ENCODE measurements around the gene SYT3. TPM values are rescaled to one million over a fixed set of nuclear protein-coding genes. Genes with fewer than 3 reads are reported as not detected.

The SYT3 gene
- total RNA-seq, 2 experiments from 2014 or later: 1.4 to 1.9 TPM

DNA sequence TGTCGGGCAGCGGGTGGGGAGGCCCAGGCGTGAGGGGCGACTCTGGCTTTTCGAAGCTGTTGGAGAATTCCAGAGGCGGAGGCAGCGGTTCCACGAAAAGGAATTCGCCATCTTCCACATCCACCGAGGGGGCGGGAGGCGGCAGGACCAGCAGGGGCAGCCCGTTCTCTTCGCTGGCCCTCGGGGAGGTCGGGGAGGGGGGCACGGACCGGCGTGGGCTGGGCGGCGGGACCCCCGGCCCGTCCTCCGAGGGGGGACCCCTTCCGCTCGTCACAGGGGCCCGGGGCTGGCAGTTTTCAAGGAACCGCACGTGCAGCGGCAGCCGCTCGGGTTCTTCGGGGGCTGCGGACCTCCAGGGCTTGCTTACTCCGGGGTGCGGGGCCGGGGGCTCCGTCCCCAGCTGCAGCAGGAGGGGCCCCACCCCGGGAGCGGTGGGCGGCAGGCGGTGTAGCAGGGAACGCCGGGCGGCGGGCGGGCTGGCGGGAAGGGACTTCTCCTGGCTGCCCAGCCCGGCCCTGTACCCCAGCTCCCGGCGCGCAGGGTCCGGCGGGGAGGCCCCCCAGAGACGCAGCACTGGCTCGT is 27.6 kb upstream of the SYT3 start:
- peaks cover 1% of the 10 kb centered on the region for H3K4me1 Mint-ChIP-seq
- H3K9me3 Mint-ChIP-seq: no peaks in the 10 kb centered on the region
- peaks cover 77% of the 10 kb centered on the region for H3K27me3 Mint-ChIP-seq
- H3K27ac Mint-ChIP-seq: no peak overlapping the region
- no peak overlapping the region for H3K4me3 Mint-ChIP-seq
- no peaks in the 10 kb centered on the region for H3K36me3 Mint-ChIP-seq
- DNase-seq: no peak

DNA sequence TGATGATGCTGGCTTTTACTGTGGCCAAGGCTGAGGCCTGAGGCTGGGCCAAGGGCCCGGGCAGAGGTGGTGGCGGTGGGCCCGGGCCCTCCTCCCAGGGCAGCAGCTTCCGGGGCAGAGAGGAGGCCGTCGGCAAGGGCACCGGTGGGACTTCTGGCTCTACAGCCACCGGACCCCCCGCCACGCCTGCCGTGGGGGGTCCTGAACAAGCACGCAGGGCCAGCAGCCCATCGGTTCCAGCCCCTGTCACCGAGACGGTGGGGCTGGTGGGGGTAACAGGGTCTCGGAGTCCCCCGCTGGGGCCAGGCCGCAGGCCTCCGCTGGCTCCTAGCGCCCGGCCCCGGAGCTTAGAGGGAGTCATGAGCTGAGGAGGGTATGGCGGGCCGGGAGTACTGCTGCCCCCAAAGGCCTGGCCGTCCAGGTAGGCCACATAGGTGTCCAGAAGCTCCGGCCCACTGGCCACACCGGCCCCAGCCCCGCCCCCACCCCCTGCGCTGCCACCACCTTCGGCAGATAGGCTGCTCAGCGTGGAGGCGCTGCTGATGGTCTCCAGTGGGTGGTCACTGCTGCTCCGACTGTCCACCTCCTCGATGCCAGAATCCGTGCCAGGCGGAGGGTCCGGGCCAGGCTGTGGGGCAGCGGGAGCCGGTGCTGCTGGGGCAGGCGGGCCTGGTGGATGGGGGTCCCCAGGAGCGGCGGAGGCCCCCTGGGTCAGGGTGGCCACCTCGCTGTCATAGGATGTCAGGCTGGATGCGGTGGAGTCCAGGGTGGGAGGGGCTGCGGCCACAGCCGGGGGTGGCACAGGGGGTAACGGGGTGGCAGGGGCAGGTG is 26.9 kb upstream of the SYT3 start:
- Mint-ChIP-seq H3K4me1 (peaks cover 1% of the 10 kb centered on the region), H3K27me3 (peaks cover 76% of the 10 kb centered on the region), H3K36me3 (no peaks in the 10 kb centered on the region), H3K9me3 (no peaks in the 10 kb centered on the region), H3K4me3 (no peak overlapping the region), H3K27ac (no peak overlapping the region)
- no peak for DNase-seq

DNA sequence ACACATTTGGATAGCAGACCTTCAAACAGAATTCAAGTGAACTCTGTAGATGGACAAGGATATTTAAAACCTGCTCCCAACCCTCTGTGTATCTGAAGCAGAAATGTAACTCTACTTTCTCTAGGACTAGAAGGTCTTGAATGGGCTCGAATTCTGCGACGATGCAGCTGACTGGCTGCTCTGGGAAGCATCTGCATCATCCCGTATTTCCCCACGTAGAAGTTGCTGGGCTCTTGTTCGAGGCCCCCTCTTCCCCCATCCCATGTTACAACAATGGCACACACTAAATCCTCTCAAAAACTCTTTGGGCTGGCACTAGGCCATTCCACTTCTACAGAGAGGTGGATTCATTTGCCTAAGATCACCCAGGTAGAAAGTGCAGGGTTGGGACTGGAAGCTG is 24.5 kb upstream of the SYT3 start:
- H3K27me3 Mint-ChIP-seq: peaks cover 68% of the 10 kb centered on the region
- no peak for DNase-seq
- H3K36me3 Mint-ChIP-seq: no peaks in the 10 kb centered on the region
- H3K9me3 Mint-ChIP-seq: no peaks in the 10 kb centered on the region
- no peak overlapping the region for H3K4me3 Mint-ChIP-seq
- peaks cover 2% of the 10 kb centered on the region for H3K4me1 Mint-ChIP-seq
- H3K27ac Mint-ChIP-seq: no peak overlapping the region

DNA sequence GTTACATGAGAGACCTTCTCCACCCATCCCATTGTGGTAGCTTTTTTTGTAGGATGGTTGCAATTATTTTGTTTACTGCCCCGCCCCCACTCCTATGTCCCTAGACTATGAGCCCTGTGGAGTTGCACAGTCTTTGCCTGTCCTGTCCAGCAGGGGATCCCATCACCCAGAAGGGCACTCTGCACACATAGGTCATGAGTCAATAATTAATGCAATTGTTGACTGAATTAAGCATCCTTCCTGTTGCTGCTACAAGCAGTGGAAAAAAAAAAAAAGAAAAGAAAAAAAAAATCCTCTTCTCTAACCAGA is 23.8 kb upstream of the SYT3 start:
- H3K27ac Mint-ChIP-seq: no peak overlapping the region
- H3K36me3 Mint-ChIP-seq: no peaks in the 10 kb centered on the region
- no peaks in the 10 kb centered on the region for H3K9me3 Mint-ChIP-seq
- H3K4me1 Mint-ChIP-seq: peaks cover 5% of the 10 kb centered on the region
- no peak for DNase-seq
- H3K27me3 Mint-ChIP-seq: peaks cover 66% of the 10 kb centered on the region
- H3K4me3 Mint-ChIP-seq: no peak overlapping the region

DNA sequence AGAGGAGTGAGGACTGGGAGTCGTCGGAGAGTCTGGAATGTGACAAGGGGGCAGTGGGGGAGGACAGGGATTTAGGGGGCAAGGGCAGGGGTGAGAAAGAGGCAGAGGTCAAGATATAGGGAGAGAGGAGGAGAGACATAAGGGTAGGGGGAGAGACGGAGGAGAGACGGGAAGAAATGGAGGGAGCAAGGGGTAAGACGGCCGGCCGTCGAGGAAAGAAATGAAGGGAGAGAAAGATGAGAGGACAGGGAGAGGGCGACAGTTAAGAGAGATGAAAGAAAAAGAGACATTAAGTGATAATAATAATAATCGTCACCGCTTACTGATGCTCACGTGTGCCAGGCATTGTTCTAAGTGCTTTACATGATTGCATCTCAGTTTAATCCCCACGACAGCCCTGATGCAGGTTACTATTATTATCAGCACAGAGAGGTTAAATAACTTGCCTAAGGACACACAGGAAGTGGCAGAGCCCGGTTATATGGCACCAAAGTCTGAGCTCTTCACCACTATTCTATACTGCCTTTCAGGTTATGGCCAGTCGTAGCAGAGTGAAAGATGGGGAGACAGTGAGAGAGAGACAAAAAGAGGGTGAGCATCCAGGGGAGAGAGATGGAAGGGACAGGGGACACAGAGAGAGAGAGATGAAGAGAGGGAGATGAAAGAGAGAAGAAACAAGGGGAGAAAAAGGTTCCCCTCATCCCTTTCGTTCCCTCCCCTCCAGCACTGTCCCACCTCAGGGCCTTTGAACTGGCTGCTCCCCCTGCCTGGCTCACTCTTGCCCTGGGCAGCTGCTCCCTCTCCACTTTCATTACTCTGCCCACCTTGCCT is 23.2 kb upstream of the SYT3 start:
- no peak for DNase-seq
- peaks cover 69% of the 10 kb centered on the region for H3K27me3 Mint-ChIP-seq
- H3K9me3 Mint-ChIP-seq: peaks cover 4% of the 10 kb centered on the region
- H3K36me3 Mint-ChIP-seq: peaks cover 3% of the 10 kb centered on the region
- H3K4me1 Mint-ChIP-seq: peaks cover 10% of the 10 kb centered on the region
- no peak overlapping the region for H3K27ac Mint-ChIP-seq
- no peak overlapping the region for H3K4me3 Mint-ChIP-seq

DNA sequence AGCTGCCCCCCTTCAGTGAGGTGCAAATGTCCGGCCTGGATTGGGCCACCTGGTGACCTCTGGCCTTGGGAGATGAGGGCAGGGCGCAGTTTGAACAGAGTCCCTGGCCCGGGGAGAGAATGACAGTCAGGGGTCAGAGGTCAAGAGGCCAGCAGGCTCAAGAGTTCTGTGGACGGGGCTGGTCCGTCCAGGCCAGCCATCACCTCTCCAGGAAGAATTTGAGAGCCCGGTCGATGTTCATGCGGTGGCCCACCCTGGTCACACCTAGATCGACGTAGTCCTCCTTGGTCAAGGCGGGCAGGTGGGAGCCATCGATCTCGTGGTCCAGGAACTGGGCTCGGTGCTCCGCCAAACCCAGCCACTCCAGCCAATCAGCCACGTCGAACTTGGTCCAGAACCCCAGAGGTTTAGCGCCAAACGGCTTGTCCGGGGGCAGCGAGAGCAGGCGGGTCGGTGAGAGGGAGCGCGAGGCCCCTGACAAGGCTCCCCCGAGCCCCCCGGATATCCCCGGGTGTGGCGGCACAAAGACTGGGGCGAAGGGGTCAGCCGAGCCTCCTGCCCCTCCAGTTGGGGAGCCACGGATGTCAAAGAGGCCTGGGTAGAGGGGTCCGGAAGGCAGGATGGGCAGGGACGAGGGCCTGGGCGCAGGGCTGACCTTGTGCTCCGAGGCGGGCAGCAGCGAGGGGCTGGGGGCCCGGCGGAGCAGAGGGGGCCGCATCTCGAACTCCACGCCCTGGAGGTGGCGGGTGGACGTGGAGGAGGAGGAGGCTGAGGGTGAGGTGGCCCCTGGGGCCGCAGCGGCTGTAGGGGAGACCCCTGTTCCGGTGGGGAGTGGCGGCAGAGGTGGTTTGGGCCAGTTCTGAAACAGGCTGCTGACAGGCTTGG is 22.3 kb upstream of the SYT3 start:
- H3K4me1 Mint-ChIP-seq: peaks cover 18% of the 10 kb centered on the region
- no peak overlapping the region for H3K27ac Mint-ChIP-seq
- H3K9me3 Mint-ChIP-seq: peaks cover 7% of the 10 kb centered on the region
- peaks cover 73% of the 10 kb centered on the region for H3K27me3 Mint-ChIP-seq
- peaks cover 3% of the 10 kb centered on the region for H3K36me3 Mint-ChIP-seq
- no peak for DNase-seq
- no peak overlapping the region for H3K4me3 Mint-ChIP-seq

DNA sequence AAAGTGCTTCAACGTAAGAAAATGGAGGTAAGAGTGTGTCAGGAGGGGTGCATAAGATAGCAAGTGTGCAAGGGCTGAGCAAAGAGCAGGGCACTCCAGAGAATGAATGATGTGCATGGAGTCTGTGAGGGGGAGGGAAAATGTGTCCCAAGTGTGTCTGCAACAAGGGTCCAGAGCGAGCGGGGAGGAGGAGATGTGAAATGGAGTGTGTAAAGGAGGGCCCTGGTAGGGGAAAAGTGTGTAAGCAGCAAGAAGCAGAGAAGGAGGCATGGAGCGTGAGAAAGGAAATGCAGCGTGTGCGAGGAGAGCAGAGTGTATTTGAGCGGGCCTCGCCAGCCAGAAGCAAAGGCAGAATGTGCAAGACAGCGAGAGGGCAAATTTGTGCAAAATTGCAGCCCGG is 21.3 kb upstream of the SYT3 start:
- peaks cover 8% of the 10 kb centered on the region for H3K9me3 Mint-ChIP-seq
- DNase-seq: no peak
- H3K36me3 Mint-ChIP-seq: peaks cover 3% of the 10 kb centered on the region
- H3K27me3 Mint-ChIP-seq: peaks cover 73% of the 10 kb centered on the region
- no peak overlapping the region for H3K27ac Mint-ChIP-seq
- no peak overlapping the region for H3K4me3 Mint-ChIP-seq
- H3K4me1 Mint-ChIP-seq: peaks cover 18% of the 10 kb centered on the region

DNA sequence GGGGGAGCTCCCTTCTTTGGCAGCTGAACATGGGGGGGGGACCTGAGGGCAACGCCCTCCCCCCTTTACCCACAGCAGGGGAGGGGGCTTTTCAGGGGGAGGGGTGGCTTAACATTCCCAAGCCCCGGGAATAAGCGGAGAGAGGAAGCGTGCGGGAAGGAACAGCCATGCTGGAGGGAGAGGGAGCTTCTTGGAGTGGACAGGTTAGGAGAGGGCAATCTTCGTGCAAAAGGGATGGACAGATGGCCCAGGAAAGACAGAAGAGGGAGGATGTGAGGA is 20.3 kb upstream of the SYT3 start:
- Mint-ChIP-seq H3K27me3 (peaks cover 73% of the 10 kb centered on the region), H3K9me3 (peaks cover 10% of the 10 kb centered on the region), H3K27ac (no peak overlapping the region), H3K36me3 (peaks cover 3% of the 10 kb centered on the region), H3K4me1 (peaks cover 17% of the 10 kb centered on the region), H3K4me3 (no peak overlapping the region)
- no peak for DNase-seq

DNA sequence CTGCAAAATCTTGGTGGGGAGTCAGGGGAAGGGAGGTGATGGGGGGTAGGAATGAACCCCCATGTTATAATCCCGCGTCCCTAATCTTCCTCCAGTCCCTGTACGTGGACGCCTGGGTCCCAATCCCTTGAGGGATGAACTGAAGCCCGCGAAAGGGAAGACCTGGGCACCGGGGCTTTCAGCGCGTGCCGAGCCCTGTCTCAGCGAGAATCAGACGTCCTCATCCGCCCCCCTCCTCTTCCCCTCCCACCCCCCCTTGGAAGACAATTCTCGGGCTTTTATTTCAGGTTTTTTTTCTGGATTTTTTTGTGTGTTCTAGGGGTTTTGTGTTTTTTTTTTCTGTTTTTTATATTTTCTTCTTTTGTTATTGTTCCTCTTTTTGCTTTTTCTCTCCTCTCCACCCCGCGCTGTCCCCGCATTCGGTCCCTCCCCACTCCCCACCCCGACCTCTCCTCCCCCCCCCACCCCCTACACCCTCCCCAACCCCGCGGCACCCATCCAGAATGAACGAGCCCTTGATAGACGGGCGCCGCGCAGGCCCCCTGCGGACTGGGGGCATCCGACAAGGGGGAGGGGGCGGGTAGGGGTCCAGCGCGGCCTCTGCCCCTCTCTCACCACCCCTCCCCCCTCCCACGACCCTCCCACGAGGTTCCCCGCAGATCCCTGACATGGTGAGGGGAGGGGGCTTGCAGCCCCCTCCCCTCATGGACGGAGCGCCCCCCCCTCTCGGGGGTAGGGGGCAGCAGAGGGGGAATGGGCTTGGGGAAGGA is 19.8 kb upstream of the SYT3 start:
- Mint-ChIP-seq H3K27me3 (peaks cover 75% of the 10 kb centered on the region), H3K36me3 (peaks cover 3% of the 10 kb centered on the region), H3K4me3 (peak overlapping the region; percentile 30), H3K4me1 (peaks cover 17% of the 10 kb centered on the region), H3K9me3 (peaks cover 13% of the 10 kb centered on the region), H3K27ac (no peak overlapping the region)
- no peak for DNase-seq

DNA sequence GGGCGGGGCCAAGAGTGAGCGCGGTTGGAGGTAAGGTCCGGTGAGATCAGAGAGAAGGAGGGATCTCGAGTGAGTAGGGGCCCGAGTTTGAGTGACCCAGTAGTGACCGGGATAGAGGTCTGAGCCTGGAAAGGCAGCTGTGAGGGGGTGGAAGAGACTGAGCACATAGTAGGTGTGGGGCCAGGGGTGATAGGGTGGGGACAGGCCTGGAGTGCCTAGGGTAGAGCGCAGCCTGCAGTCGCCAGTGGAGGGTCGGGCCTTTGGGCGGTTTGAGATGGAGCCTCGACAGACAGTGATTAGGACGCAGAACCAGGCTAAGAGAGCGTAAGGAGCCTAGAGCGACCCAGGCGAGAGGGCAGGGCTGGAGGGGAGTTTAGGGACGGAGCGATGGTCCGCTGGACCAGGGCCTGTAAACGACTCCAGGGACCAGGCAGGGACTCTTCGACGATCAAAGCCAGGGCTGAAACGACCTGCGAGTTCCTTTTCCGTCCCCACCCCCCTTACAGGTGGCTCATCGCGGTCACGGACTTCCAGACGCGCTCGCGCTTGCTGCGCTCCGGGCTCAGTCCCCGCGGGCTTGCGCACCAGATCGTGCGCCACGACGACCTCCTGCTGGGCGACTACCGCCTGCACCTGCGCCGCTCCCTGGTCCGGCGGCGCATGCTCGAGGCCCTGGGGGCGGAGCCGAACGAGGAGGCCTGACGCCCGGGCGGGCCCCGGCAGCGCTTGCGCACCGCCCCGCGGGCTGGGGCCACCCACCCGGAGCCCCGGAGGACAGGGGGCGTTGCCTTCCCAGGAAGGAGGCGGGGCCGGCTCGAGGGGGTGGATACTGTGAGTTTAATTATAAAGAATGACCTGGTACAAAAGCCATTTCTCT is 19.0 kb upstream of the SYT3 start:
- Mint-ChIP-seq H3K27ac (peak overlapping the region; percentile 95), H3K36me3 (peaks cover 3% of the 10 kb centered on the region), H3K4me3 (peak overlapping the region; percentile 89), H3K9me3 (peaks cover 13% of the 10 kb centered on the region), H3K4me1 (peaks cover 17% of the 10 kb centered on the region), H3K27me3 (peaks cover 75% of the 10 kb centered on the region)
- DNase-seq: peak; percentile 92

DNA sequence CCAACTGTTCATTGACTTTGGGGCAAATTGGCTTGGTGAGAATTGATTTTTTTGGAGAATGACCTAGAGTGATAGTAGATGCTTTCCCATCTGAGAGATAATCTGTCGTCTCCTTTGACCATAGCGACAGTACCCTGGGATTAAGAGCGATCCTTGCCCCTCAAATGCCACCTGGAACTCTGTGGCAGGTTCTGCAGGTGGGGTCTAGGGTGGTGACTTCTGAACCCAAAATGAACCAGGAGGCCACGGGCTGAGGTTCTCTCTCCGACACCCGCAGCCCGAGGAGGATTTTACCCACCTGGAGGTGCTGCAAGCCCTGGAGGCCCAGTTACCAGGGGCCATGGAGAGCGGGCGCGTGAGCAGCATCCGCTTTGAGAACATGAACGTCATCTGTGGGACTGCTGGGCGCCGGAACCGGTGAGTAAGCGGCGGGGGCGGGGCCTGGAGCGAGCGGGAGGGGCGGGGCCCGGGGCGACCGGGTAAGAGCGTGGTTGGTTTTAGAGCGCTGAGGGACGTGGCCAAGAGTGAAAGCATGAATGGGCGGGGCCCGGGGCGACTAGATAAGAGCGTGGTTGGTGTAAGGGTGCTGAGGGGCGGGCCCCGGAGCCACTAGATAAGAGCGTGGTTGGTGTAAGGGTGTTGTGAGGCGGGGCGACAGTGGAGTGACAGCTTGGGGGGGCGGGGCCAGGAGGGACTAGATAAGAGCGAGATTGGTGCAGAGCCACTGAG is 18.2 kb upstream of the SYT3 start:
- Mint-ChIP-seq H3K4me1 (peaks cover 17% of the 10 kb centered on the region), H3K27ac (peak overlapping the region; percentile 95), H3K4me3 (peak overlapping the region; percentile 89), H3K27me3 (peaks cover 73% of the 10 kb centered on the region), H3K9me3 (peaks cover 13% of the 10 kb centered on the region), H3K36me3 (peaks cover 3% of the 10 kb centered on the region)
- peak; percentile 95 for DNase-seq

DNA sequence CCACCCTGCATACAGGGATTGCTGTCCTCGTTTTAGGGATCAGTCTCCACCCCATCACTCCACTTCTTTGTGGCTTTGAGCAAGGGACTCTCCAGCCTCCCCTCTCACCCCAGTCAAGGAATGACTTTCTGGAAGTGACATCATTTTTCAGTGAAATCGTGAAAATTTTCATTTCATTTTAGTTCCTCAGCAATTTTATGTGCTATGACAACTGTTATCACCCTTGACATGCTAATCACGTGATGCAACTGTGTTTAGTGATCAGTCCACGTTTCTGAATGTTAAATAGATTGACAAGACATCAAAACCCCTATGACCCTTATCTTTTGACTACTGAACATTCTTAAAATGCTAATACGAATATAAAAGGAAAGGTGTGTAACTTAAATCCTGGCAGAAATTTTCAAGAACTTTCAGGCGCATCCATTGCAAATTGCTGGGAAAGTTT is 17.6 kb upstream of the SYT3 start:
- Mint-ChIP-seq H3K4me1 (peaks cover 17% of the 10 kb centered on the region), H3K27me3 (peaks cover 73% of the 10 kb centered on the region), H3K27ac (peak overlapping the region; percentile 84), H3K9me3 (peaks cover 13% of the 10 kb centered on the region), H3K4me3 (peak overlapping the region; percentile 89), H3K36me3 (peaks cover 3% of the 10 kb centered on the region)
- DNase-seq: no peak

DNA sequence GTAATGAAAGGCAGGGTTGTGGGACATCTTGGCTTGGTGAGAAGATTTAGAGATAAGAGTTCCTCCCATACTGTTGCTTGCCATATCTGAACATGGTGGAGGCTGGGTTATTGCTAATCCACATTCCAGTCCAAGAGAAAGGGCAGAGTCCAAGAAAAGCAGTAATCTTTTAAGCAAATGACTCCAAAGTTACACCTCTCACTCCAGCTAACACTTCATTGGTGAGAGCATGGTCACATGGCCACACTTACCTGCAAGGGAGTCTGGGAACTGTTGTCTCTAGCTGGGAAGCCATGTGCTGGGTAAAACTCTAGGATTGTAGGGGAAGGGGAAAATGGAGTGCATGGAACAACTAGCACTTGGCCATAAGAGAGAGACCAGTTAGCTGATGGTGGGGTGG is 15.2 kb upstream of the SYT3 start:
- H3K9me3 Mint-ChIP-seq: peaks cover 13% of the 10 kb centered on the region
- no peak for DNase-seq
- peaks cover 3% of the 10 kb centered on the region for H3K36me3 Mint-ChIP-seq
- no peak overlapping the region for H3K27ac Mint-ChIP-seq
- H3K4me1 Mint-ChIP-seq: peaks cover 17% of the 10 kb centered on the region
- H3K4me3 Mint-ChIP-seq: no peak overlapping the region
- peaks cover 59% of the 10 kb centered on the region for H3K27me3 Mint-ChIP-seq

Data from activated naive CD8-positive, alpha-beta T cell treated with anti-CD3 and anti-CD28 coated beads for 36 hours (primary cell).